ENCODE measurements around the gene DPYD.

DPYD gene

DNA sequence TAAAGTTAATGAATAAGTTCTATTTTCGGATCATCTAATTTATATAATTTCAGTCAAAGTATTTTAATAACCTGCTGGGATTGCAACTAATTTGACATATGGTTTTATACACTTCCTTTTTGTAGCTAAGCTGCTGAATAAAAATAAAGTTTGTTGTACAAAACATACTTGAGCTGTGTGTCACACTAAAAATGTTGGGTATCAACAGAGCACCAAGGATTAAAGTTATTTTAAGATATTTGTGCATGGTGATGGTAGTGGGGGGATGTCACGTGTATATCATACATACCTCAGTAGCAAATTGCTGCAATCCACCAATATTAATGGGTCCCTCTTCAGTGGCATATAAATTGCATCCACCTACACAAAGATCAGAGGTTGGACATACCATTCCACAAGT is 199.6 kb downstream of the DPYD start:
- no peak for DNase-seq (ENCODE audit: low read depth in 2 of 3, low spot score in 1 of 3)

DNA sequence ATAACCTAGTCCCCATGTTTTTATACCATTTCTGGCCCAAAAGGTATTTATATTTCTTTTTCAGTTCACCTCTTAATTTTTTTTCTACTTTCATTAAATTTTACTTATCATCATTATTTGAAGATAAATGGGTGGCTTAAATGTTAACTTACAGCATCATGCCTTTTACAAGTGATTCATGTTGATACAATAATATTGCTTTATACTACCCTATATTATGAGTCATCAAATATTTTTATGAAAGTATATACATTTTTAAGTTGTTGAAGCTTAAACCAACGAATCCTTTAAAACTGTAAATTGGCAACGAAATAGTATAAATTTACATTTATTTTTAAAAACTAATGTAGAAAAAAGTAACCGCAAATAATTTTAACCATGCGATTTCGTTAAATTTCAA is 207.9 kb downstream of the DPYD start:
- DNase-seq (ENCODE audit: low read depth in 2 of 3, low spot score in 1 of 3), result no peak

DNA sequence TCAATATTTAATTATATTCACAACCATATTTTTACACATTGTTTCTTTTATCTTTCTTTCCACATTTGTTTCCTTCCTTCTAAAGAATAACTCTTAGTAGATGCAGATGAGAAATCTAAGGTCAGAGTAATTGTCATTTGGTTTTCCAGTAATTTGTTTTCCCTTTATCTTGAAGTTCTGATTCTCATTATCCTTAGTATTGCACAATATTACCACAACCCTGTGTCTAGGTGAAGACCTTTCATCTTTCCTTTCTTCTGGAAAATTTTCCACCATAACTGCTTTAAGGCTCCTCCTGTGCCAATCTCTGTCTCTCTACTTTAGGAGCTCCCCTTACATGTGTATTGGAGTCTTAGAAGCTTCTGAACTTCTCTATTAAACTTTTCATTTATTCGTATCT is 209.0 kb downstream of the DPYD start:
- no peak for DNase-seq (ENCODE audit: low read depth in 2 of 3, low spot score in 1 of 3)

- DNase-seq (ENCODE audit: low read depth in 2 of 3, low spot score in 1 of 3), result no peak
Observed at GRCh38 chr1:97693601-97694000, 227.2 kb downstream of the DPYD start.

- no peak for DNase-seq (ENCODE audit: low read depth in 2 of 3, low spot score in 1 of 3)
Observed at GRCh38 chr1:97691325-97691724, 229.5 kb downstream of the DPYD start.

DNA sequence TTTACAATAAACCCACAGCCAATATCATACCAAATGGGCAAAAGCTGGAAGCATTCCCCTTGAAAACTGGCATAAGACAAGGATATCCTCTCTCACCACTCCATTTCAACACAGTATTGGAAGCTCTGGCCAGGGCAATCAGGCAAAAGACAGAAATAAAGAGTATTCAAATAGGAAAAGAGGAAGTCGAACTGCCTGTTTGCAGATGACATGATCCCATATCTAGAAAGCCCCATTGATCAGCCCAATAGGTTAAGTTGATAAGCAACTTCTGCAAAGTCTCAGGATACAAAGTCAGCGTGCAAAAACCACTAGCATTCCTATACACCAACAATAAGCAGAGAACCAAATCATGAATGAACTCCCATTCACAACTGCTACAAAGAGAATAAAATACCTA is 235.5 kb downstream of the DPYD start:
- no peak for DNase-seq (ENCODE audit: low read depth in 2 of 3, low spot score in 1 of 3)

- DNase-seq (ENCODE audit: low read depth in 2 of 3, low spot score in 1 of 3), result no peak
Observed at GRCh38 chr1:97680894-97681293, 239.9 kb downstream of the DPYD start.

GRCh38 chr1:97680470-97680869 is 240.4 kb downstream of the DPYD start:
- DNase-seq (ENCODE audit: low read depth in 2 of 3, low spot score in 1 of 3), result no peak

GRCh38 chr1:97677702-97678101 is 243.1 kb downstream of the DPYD start:
- DNase-seq (ENCODE audit: low read depth in 2 of 3, low spot score in 1 of 3), result no peak

GRCh38 chr1:97674517-97674916 is 246.3 kb downstream of the DPYD start:
- no peak for DNase-seq (ENCODE audit: low read depth in 2 of 3, low spot score in 1 of 3)

- no peak for DNase-seq (ENCODE audit: low read depth in 2 of 3, low spot score in 1 of 3)
Observed at GRCh38 chr1:97668945-97669344, 251.9 kb downstream of the DPYD start.

GRCh38 chr1:97660431-97661105 is 260.3 kb downstream of the DPYD start:
- no peak for DNase-seq (ENCODE audit: low read depth in 2 of 3, low spot score in 1 of 3)

DNA sequence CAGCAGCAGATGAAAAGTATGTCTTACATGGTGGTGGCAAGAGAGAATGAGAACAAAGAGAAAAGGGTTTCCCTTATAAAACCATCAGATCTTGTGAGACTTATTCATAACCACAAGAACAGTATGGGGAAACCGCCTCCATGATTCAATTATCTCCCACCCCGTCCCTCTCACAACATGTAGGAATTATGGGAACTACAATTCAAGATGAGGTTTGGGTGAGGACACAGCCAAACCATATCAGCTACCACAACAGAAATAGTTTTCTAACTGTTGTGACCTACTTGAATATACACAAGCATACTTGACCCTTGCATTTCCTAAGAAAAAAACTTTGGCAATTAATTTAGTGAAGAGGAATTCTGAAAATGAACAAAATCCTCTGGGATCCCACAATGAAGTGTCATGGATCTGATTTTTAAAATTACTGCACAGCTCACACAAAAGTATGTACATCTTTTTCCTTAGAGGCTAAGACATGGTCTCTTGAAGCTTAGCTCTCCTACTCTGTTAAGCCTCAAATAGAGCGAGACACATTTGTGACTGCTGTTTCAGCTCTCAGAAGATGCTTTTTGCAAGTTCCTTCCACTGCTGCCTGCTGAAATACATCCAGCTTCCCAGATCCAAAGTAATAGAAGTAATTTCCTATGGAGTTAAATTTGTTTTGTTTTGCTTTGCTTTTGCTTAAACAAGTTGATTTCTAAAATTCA is 265.8 kb downstream of the DPYD start:
- no peak for DNase-seq (ENCODE audit: low read depth in 2 of 3, low spot score in 1 of 3)

GRCh38 chr1:97651250-97651649 is 269.6 kb downstream of the DPYD start:
- no peak for DNase-seq (ENCODE audit: low read depth in 2 of 3, low spot score in 1 of 3)

DNA sequence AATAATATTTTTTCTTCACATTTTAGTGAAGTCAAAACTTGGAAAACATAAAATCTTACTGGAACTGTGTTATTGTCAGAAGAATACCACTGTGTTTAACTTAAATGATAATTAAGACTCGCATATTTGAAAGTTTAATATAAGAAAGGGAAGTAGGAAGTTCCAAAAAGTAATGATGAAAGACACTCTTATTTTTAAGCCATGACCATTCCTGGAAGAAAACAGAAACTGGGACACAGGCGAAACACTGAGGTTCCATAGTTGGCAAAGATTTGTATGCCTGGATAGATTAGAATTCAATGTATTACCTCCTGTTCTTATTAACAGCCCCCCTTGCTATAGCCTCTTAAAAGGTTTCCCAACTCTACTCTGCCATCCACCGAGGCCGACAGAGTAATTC is 271.2 kb downstream of the DPYD start:
- no peak for DNase-seq (ENCODE audit: low read depth in 2 of 3, low spot score in 1 of 3)

- no peak for DNase-seq (ENCODE audit: low read depth in 2 of 3, low spot score in 1 of 3)
Observed at GRCh38 chr1:97647776-97648175, 273.1 kb downstream of the DPYD start.

DNA sequence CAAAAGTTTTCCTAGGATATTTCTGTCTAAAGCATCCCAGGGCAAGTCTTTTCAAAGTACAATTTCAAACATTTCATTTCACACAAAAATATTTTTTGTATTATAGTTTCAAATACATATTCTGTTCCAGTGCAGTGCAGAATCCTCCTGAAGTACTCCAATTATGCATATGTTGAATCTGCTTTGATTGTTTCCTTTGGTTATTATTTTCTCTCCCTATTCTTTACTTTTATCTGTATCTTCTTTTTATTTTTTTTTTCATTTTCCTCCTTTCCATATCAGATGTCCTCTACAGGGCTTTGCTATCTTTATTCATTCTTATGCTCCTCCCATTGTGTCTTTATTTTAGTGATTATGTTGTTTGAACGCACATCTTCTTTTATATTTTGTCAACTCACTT is 274.8 kb downstream of the DPYD start:
- DNase-seq (ENCODE audit: low read depth in 2 of 3, low spot score in 1 of 3), result no peak

DNA sequence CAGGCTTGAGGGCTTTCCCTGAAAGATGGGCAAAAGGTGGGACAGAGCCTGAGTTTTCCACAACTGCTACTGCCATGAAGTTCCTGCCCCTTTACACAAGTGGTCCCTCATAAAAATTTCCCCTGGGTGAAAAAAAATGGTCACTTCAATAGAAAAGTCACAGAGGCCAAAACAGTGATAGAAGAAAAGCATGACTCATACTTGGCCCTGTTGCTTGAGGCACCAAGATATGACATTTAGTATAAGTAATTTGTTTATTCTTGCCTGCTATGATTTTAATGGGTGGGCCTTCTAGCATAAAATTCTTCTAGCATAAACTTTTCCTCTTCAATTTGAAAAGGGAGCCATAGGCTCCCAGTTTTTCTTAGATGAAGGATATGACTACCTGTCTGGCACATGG is 280.2 kb downstream of the DPYD start:
- DNase-seq (ENCODE audit: low read depth in 2 of 3, low spot score in 1 of 3), result no peak

DNA sequence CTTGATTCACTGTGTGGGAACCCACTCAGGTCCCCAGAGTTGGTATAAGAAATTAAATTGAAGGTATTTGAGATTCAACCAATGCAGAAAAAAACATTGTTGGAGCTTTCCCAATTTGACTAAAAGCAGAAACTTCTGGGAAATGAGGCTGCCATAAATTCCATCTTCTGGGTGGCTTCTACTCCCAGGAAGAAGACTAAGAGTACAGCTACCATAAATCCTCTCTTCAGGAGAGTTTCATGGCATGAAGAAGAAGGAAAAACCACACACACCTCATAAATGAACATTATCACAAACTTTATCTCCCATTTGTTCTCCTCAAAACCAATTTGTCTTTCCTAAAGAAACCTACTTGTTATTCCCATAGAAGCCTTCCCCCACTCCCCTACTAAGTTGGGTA is 283.9 kb downstream of the DPYD start:
- no peak for DNase-seq (ENCODE audit: low read depth in 2 of 3, low spot score in 1 of 3)

- DNase-seq (ENCODE audit: low read depth in 2 of 3, low spot score in 1 of 3), result no peak
Observed at GRCh38 chr1:97634758-97635157, 286.1 kb downstream of the DPYD start.

GRCh38 chr1:97632776-97633175 is 288.1 kb downstream of the DPYD start:
- no peak for DNase-seq (ENCODE audit: low read depth in 2 of 3, low spot score in 1 of 3)

- DNase-seq (ENCODE audit: low read depth in 2 of 3, low spot score in 1 of 3), result no peak
Observed at GRCh38 chr1:97632075-97632474, 288.8 kb downstream of the DPYD start.

DNA sequence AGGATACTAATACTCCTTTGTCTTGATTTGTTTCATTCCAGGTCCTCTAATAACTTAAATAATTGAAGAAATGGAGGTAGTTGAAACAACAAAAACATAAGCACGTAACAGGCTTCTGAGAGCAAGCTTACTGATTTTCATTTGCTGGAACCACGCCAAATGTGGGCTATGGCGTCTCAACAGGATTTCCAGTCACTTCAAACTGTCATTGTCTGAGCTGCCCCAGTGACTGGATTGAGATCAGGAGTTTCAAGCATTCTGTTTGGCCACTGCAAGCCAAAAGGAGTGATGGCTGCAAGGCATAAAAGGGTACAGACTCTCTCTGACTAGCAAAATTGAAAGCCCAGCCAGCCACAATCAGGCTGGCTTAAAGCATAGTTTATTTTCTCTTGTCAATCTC is 289.9 kb downstream of the DPYD start:
- DNase-seq (ENCODE audit: low read depth in 2 of 3, low spot score in 1 of 3), result no peak

All from stimulated activated CD4-positive, alpha-beta T cell treated with anti-CD3 and anti-CD28 coated beads, Interleukin-12 subunit alpha, Interleukin-12 subunit beta, amount 100 ng/mL, for 48 hours (primary cell).